ENCODE measurements around the gene UQCC2.

Gene UQCC2

DNA sequence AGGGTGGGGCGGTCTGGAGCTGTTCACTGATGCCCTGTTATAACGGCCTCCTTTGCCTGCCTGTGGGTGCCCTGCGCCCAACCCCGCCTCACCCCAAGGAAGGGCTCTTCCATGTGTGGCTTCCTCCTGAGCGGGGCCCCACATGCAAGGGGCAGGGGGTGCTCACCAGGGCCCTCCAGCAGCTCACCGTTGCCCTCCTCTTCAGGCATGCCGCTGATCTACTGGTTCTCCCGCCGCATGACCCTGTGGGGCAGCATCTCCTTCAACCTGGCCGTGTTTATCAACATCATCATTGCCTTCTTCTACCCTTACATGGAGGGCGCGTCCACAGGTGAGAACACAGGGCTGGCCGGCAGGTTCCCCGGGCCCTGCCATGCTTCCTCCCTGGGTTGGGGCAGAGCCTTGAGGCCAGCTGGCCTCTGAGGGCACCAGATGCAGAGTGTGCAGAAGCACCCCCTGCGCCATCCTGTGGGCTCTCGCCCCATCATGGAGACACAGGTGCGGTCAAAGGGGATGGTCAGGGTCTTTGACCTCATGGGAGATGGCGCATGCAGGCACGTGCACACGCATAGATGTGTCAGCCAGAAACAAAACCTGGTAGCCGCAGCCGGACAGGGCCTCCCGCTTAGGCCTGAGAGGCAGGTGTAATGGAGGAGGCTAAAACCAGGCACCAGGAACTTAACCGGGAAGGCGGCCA, 22.9 kb downstream of the UQCC2 start:
- DNase-seq: no peak

- DNase-seq: no peak
These were observed 23.5 kb downstream of the UQCC2 start for GRCh38 chr6:33688006-33688405.

DNA sequence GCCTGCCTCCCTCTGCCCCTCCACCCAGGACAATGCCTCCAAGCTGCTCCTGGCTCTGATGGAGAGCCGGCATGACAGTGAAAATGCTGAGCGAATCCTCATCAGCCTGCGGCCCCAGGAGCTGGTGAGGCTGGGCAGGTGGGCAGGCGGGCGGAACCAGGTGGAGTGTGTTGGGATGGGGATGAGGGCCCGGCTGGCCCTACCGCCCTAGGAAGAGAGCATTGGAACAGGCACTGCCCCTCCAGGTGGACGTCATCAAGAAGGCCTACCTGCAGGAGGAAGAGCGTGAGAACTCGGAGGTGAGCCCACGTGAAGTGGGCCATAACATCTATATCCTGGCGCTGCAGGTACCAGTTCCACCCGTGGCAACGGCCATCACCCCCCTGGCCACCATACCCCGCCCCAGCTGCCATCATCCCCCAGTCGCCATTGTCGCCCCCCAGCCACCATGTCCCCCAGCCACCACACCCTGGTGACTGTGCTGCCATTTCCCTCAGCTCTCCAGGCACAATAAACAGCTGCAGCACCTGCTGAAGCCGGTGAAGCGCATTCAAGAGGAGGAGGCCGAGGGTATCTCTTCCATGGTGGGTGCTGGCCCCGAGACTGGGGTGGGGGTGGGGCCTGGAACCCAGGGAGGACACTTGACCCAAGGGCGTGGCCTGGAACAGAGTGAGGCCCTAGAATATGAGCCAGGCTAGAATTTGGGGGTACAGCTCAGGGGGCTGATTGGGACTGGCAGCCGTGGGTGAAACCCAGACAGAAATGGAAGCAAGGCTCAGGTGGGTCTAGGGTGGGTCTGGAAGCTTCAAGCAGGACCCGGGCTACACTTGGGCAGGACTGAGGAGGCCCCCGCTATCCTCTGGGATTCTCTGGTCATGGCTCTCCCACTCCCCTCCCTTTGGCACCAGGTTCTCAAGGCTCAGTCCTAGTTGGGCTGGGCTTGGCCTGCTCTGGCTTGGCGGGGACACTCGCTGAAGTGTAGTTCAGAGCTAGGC, 24.2 kb downstream of the UQCC2 start:
- no peak for DNase-seq

DNA sequence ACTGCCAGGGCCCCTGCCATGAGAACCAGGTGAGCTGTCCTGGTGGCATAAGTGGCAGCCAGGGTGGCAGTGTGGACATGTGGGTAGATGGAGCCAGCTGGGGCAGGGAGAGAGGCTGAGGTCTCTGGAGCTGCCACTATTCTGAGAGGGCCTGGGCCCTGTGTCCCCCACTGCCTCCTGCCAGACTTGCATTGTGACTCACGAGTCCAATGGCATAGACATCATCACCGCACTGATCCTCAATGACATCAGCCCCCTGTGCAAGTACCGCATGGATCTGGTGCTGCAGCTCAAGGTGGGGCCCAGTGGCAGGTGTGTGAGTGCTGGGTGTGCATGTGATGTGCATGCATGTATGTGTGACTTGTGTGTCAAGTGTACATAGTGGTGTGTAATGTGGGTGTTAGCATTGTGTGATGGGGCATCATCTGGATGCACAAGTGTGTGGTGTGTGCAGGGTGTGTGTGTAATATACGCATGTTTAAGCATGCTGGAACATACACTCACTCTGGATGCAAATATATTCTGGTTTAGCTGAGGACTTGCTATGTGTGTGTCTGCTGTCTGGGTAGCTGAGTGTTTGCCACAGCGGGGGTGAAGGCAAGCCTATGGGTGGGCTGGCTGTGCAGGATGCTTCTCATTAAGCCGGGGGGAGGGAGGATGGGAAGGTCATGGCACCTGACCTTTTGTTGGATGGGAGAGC, 25.1 kb downstream of the UQCC2 start:
- DNase-seq: no peak

- DNase-seq: no peak
These were observed 25.9 kb downstream of the UQCC2 start for GRCh38 chr6:33685411-33686224.

DNA sequence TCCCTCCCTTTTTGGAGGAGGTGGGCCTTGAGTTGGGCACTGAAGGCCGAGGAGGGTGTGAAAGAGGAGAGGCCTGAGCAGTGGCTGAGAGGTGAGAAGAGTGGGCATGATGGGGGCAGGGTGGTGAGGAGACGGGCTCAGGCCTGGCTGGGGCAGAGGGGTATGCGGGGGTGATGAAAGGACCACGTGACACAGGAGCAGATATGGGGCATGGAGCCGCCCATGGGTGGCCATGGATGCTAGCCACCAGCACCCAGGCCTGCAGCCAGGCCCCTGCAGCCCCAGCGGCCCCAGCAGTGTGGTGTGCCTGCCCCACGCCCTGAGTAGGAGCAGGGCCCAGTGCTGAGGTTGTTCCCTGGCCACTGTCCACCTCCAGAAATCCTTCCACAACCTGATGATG, 26.5 kb downstream of the UQCC2 start:
- no peak for DNase-seq

DNA sequence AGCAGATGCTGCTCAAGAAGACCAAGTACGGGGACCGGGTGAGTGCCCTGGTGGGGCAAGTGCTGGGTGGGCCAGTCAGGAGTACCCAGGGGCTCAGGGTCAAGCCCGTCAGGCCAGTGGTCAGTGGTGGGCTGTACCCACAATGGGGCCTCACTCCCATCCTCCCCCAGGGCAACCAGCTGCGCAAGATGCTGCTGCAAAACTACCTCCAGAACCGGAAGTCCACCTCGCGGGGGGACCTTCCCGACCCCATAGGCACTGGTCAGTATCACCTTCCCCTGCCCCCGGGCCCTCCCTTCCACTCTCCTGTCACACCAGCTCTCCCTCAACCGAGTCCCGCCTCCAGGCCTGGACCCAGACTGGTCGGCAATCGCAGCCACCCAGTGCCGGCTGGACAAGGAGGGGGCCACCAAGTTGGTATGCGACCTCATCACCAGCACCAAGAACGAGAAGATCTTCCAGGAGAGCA, 27.0 kb downstream of the UQCC2 start:
- DNase-seq: no peak

DNA sequence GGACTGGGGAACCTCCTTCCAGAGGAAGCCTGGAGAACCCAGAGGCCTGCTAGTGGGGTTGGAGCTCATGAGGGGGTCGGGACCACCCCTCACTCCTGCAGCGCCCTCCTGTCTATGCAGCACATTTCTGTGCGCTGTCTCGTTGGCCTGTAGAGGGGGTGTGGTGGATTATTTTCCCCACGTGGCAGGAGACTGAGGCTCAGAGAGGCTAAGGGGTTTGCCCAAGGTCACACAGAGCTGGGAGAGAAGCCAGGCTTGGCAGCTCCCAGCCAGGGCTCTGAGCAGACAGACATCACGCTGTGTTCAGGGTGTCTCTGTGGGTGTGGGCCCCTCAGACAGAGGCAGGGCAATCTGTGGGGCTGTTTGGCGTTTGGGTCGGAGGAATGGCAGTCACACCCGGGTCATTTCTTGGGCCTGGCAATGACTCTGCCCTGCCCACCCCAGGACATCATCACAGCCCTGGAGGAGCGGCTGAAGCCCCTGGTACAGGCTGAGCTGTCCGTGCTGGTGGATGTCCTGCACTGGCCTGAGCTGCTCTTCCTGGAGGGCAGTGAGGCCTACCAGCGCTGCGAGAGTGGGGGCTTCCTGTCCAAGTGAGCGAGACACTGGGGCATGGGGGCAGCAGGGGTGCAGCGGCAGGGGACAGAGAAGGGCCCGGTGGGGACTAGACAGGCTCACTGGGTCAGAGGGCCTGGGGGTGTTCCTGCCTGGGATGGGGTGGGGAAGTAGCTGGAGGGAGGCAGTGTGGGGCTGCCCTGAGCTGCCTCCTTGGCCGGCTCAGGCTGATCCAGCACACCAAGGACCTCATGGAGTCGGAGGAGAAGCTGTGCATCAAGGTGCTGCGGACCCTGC, 27.7 kb downstream of the UQCC2 start:
- no peak for DNase-seq

DNA sequence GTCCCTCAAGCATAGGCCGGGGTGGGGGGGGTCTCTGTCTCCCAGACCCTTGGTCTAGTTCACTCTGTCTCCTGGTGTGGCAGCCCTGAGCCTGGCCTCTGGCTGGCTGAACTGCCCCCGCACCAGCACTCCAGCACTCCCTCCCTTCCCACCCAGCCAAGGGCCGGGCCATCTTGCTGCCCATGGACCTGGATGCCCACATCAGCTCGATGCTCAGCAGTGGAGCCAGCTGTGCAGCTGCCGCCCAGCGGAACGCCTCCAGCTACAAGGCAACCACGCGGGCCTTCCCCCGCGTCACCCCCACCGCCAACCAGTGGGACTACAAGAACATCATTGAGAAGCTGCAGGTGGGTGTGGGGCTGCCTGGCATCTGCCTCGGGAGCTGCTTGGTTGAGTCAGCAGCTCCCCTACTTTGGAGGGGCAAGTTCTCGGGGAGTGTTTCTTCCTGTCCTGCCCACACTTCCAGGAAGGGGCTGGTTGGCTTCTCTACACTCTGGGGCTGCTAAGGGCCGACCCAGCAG, 28.4 kb downstream of the UQCC2 start:
- peak; percentile 38 for DNase-seq

DNA sequence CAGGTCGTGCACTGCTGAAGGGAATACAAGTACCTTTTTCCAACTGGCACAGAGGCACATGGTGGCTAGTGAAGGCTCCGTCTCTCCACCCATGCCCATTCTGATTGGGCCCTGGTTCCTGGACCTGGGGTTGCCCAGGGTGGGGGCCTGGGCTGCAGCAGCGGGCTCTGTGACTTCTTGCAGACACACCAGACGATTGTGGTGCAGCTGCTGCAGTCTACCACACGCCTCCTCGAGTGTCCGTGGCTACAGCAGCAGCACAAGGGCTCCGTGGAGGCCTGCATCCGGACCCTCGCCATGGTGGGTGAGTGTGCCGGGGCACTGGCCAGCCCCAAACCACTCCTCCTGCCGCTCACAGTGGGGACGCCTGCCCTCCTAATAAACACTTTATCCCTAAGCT, 29.2 kb downstream of the UQCC2 start:
- no peak for DNase-seq

DNA sequence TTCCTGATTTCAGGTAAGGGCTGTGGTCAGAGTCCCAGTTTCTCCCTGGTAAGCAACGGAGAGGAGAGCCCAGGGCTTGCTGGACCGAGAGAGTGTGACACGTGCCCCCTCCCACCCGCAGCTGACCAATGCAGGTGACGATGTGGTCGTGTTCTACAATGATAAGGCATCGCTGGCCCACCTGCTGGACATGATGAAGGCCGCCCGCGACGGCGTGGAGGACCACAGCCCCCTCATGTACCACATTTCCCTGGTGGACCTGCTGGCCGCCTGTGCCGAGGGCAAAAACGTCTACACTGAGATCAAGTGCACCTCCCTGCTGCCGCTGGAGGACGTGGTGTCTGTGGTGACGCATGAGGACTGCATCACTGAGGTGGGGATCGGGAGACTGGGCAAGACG, 31.7 kb downstream of the UQCC2 start:
- no peak for DNase-seq

GRCh38 chr6:33678932-33679490, 32.5 kb downstream of the UQCC2 start:
- no peak for DNase-seq

DNA sequence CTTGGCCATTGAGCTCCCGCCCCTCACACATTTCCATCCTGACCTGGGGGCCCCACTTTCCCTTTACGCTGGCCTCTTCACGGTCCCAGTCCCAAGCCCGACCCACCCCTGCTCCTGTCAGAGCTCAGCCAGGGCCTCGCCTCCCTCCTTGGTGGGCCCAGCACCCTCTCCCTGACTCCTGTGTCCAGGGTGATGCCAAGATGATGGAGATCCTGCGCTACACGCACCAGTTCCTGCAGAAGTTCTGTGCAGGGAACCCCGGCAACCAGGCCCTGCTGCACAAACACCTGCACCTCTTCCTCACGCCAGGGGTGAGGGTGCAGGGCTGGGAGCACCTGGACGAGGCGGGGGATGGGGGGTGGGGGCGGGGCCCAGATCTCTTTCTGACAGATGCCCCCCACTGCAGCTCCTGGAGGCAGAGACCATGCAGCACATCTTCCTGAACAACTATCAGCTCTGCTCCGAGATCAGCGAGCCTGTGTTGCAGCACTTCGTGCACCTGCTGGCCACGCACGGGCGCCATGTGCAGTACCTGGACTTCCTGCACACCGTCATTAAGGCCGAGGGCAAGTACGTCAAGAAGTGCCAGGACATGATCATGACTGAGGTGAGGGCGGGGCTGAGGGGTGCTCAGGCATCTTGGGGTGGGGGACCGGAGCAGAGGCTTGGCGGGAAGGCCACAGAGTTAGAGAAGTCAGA, 33.1 kb downstream of the UQCC2 start:
- no peak for DNase-seq

DNA sequence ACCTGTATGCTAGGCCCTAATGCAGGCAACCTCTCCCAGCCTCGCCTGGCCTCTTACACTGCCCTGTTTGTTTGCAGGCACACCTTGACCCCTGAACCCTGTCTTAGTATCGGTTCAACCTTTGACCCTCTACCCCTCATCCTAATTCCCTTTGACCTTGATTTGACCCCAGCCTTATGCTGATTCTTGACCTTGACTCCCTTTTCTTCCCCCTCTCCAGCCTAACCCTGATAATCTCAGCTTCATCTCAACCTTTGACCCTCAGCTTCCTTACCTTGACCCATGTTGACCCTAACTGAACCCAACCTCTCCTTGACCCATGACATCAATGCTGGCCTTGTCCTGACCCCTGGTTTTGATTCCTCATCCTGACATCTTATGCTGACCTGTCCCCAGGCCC, 33.8 kb downstream of the UQCC2 start:
- DNase-seq: no peak

GRCh38 chr6:33677143-33677660, 34.3 kb downstream of the UQCC2 start:
- no peak for DNase-seq

DNA sequence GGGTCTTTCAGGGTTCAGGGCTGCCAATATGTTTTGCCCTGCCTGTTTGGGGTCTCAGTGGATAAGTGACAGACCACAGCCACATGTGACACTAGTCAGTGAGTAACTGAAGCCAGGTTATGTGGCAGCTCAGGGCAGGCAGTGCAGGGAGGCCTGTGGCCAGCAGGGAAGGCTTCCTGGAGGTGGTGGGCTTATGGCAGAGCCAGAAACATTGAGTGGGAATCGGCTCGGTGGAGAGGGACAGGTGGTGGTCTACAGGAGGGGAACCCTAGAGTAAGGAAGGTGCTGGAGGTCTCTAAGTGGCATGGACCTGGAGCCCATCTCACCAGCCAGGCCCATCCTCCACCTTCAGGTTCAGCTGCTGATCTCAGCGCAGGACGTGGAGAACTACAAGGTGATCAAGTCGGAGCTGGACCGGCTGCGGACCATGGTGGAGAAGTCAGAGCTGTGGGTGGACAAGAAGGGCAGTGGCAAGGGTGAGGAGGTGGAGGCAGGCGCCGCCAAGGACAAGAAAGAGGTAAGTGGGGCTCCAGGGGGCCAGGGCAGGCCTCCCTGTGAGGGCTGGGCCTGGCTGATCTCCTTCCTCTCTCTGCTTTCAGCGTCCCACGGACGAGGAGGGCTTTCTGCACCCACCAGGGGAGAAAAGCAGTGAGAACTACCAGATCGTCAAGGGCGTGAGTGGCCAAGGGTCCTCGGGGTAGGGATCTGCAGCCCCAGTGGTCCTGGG, 34.9 kb downstream of the UQCC2 start:
- DNase-seq: no peak

GRCh38 chr6:33675968-33676367, 35.5 kb downstream of the UQCC2 start:
- DNase-seq: no peak

DNA sequence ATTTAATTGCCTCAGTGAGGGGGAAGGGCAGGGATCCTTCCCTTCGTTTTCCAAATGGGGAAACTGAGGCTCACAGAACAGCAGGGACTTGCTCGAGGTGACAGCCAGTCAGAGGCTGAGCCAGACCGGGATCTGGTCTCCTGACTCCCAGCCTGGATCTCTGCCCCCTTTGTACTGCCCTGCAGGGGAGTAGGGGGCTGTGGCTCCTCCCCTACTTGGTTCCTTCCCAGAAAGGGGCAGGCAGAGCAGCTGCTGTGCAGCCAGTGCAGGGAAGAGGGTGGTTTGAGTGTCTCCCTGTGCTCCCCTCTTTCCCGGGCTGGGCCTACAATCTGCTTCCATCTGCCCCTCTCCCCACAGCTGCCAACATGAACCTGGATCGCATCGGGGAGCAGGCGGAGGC, 37.6 kb downstream of the UQCC2 start:
- DNase-seq: no peak

DNA sequence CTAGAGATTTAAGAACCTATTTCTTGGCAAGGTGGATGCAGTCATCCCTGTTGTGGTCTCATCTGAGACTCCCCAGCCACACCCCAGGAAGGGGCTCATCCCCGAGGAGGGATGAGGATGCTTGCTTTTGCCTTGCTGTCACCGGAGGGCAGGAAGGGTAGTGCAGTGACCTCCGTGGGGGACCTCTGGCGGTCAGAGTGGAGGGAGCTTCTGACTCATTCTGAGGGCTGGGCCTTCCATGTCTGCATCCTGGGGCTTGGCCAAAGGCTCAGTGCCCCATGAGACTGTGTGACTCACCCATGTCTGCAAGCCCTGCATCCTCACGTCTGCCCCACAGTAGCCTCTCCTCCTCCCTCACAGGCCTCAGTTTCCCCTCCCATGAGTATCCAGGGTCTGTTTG, 38.7 kb downstream of the UQCC2 start:
- DNase-seq: no peak

GRCh38 chr6:33671744-33672072, 39.8 kb downstream of the UQCC2 start:
- no peak for DNase-seq

All from stimulated activated CD4-positive, alpha-beta T cell treated with anti-CD3 and anti-CD28 coated beads, Interleukin-1b, Interleukin-23, amount 100 ng/mL, for 48 hours (primary cell).